Upper lobe of left lung (tissue), 4 donors: ENCODE measurements around the gene TMEM81.

Source experiments
- POLR2A ChIP-seq, 4 donors: fragments of 450-650 bp; IDR thresholded peaks; one replicate each; pipeline ENCODE4 v1.5.1; 2016 to 2017; ENCODE audit warnings: antibody characterized with exemption in 4 of 4, mild to moderate bottlenecking in 2 of 4
- POLR2AphosphoS5 ChIP-seq, 2 donors: sonication (generic); formaldehyde crosslinking; IDR thresholded peaks; one replicate each; pipeline ENCODE4 v1.5.1; 2017; ENCODE audit warnings: antibody characterized with exemption in 2 of 2
- TF ChIP-seq, protein P1 (sequence below), 6 experiments: fragments of 450-650 bp in 4 of 6; fragments of 200-600 bp in 2 of 6; sonication (generic) in 2 of 6; IDR thresholded peaks; one replicate each; pipeline ENCODE4 v1.5.1; 2016 to 2019; ENCODE audit warnings: antibody characterized with exemption in 6 of 6

- TF ChIP-seq, protein P1, sequence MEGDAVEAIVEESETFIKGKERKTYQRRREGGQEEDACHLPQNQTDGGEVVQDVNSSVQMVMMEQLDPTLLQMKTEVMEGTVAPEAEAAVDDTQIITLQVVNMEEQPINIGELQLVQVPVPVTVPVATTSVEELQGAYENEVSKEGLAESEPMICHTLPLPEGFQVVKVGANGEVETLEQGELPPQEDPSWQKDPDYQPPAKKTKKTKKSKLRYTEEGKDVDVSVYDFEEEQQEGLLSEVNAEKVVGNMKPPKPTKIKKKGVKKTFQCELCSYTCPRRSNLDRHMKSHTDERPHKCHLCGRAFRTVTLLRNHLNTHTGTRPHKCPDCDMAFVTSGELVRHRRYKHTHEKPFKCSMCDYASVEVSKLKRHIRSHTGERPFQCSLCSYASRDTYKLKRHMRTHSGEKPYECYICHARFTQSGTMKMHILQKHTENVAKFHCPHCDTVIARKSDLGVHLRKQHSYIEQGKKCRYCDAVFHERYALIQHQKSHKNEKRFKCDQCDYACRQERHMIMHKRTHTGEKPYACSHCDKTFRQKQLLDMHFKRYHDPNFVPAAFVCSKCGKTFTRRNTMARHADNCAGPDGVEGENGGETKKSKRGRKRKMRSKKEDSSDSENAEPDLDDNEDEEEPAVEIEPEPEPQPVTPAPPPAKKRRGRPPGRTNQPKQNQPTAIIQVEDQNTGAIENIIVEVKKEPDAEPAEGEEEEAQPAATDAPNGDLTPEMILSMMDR (IDR thresholded peaks at IDR 0.05), result no peak
- no peak for TF ChIP-seq POLR2A (IDR thresholded peaks at IDR 0.05)
- TF ChIP-seq POLR2AphosphoS5 (IDR thresholded peaks at IDR 0.05), result no peak
Measured at GRCh38 chr1:205054013-205054412, 30.2 kb downstream of the TMEM81 start.
